RPMI8226 (cell line): Measurements from ENCODE around the gene JPT2.

ENCODE experiments used
- DNase-seq: peaks from one replicate; pipeline ENCODE4 v3.0.0-alpha.2; 2015

Gene JPT2

DNA sequence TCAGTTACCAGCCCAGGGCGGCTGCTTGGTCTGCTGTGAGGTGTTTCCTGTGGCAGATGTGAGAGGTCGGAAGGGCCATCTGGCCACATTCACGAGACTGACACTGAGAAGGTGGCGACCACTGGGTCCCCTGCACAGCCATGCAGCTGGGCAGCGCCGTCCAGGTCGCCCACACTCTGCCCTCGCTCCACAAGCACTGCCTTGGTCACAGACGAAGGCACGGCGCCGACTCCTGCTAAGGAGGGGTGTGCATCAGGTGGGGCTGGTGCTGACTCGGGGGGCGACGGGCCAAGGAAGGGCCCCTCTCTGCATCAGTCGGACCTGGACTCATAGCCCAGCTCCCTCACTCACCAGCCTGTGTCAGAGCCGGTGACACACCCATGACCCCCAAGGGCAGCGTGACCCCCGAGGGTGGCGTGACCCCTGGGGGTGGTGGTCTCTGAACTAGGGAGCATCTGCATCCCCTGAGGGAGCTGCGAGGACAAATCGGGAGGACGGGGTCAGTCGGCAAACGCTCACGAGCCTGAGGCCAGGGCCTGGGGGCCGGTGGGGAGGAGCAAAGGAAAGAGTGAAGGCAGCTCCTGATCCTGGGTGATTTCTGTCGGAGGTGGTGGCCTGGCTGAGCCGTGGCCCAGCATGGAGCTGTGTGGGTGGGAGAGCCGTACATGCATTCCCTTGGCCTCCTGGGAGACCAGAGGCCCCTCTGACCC, 62.9 kb downstream of the JPT2 start:
- no peak for DNase-seq

DNA sequence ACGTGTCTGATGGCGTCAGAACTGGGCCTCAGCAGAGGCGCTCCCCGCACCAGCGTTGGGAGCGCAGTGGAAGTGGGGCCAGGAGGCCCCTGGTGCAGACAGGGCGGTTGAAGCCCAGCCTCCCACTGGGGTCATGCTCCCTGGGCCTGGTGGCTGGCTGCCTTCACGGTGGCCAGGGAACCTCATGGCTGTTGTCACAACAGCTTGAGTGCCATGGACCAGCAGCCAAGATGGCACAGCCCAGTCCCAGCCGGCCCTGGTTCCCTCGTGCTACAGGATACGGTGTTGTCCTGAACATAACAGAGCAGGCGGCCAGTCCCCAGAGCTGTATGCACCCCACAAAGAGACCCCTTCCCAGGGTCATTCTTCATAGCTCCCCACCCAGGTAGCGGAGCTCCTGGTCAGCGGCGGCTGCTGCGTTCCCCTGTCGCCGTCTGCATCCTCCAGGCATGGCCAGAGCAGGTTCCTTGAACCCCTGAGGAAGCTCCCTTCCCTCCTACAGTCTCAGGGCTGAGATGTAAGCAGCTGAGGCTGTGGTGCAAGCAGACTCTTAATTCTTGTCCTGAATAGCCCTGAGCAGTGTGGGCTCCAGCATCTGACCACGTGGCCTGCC, 63.6 kb downstream of the JPT2 start:
- DNase-seq: no peak

DNA sequence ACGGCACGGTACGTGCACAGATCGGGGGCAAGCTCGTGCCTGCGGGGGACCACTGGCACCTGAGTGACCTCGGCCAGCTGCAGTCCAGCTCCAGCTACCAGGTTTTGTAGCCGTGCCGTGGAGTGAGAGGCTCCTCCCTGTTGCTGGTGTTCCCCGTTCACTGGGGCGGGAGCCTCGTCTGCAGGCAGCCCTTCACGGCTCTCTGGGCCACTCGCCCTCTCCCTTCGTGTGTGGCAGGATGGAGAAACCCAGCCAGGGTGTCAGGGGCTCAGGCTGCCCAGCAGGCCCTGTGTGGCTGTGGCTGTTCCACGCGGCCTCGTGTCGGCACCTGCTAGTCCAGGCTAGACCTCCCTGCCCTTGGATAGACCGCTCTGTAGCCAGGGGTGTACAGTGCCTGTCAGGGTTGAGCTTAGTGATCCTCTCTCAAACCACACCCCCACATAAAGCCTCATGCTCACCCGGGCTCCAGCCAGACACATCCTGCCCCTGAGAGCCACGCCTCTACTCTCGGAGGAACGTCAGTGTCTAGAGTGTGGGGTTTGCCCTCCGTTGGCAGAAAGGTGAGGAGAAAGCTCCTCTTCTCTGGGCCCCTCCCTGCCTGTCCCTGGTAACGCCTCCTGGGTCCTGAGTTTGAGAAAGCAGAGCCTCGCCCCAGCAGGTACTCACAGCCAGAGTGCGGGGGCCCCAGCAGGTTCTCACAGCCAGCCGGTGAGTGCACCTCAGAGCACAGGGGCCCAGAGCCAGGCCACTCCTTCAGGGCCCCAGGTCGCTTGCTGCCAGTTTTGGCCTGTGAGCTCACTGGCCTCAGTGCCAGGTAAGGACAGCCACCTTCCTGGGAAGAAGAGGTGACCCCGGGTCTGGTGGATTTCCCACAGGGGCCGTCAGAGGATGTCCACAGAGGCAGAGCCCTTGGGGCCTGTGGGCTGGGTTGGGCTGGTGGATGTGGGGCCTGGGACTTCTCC, 65.6 kb downstream of the JPT2 start:
- no peak for DNase-seq

DNA sequence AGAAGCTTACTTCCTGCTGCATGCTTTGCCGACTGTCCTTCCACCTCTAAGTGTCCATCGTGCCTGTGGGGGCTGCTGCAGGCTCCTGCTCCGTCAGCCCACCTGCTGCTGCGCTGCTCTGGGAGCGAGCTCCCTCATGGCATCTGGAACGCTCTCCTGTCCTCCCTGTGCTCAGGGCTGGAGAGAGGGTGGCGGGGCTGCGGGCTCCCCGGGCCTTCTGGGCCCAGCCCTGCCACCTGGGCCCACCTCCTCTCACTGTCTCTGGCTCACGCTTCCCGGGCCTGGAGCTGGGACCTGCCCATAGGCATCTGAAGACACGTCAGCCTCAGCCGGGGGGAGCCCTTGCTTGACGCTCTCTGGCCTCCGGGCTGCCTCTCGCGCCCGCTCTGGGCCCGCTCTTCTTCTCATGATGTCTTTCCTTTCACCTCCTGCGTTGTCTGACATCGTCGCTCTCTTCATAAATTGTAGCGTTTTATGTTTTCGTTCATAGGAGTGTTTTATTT, 66.3 kb downstream of the JPT2 start:
- no peak for DNase-seq

DNA sequence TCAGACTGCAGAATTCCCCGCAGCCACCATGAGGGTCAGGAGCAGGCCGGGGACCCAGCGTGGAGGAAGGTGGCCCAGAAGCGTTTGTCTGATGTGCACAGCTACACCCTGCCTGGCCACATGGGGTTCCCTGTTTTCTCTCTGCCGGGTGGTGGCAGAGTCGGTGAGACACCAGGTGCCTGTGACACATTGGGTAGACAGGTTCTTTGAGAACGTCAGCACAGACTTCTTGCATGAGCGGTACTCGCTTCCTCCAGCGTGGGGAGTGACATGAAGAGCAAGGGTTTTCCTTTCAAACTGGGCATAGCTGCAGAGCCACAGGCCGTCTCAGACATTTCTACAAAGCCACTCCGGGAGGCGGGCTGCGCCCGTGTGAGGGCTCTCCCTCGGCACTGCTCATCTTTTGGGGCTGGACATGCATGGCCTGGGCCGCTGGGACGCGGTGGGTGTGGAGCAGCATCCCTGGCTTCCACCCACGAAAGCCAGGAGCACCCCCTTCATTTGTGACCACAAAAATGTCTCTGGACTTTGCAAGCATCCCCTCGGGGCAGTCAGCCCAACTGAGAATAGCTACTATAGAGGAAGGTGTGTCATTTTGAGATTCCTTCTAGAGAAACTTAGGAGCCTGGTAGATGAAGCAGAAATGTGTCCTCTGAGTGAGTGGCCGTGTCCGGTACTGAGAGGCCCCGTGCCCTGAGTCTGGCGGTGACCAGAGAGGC, 67.3 kb downstream of the JPT2 start:
- no peak for DNase-seq

DNA sequence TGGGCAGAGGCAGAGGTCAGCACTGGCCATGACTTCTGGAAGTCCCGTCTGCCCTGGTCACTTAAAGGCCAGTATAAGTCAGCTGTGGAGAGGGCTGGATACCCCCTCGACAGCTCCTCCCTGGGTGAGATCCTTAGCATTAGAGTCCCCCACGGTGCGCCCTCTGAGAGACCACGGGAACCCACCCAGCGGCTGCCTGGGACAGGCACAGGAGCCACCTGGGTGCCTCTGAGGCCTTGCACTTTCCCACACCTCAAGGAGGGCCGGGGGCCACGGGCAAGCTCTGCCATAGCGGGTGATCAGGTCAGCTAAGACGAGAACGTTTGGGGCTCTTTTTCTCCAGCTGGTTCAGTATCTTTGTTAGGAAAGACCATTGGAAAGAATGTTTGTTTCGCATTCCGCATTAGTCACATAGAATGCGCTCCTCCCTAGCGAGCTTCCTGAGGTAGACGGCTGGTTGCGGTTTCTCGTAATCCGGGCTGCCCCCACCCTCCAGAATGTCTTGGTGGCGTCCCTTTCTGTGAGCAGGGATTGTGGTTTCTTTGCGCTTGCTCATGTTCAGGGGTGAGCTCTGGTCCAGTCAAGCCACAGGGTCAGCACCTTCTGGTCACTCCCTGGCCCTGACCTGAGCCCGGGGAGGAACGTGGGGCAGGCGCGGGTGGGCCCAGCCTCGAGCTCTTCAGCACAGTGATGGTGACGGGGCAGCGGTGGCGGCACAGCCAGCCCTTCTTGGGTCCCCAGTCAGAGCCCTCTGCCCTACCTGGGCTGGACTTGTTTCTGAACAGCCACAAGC, 68.0 kb downstream of the JPT2 start:
- DNase-seq: no peak

DNA sequence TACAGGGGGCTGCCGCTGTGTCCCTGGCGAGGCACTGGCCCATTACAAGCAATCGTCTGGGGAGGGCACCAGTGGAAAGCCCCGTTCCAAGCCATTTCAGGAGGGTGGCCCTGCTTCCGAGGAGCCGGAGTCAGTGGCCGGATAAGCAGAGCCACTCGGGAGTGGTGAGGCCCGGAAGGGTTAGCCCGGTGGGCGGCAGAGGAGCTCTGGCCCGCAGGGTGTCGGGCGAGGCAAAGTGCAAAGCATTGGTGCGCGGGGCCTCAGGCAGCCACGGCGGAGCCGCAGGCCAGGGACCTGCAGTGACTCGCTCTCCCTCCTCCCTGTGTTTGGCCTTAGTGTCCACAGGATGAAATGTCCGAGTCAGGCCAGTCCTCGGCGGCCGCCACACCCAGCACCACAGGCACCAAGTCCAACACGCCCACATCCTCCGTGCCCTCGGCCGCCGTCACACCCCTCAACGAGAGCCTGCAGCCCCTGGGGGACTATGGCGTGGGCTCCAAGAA, 68.7 kb downstream of the JPT2 start:
- DNase-seq: no peak

DNA sequence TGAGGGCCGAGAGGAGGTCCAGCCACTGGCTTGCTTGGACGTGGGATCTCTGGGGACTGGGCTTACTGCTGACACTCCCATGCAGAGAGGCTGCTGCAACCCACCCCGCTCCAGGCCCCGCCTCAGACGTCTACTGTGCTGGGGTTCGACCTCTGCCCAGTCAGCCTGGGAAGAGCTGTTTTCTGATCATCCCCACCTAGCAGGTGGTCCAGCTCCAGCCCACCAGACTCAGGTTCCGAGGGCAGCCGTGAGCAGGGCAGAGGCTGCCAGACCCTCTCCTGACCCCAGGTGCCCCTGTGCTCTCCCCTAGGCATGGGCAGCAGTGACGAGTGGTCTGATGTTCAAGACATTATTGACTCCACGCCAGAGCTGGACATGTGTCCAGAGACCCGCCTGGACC, 69.9 kb downstream of the JPT2 start:
- no peak for DNase-seq

DNA sequence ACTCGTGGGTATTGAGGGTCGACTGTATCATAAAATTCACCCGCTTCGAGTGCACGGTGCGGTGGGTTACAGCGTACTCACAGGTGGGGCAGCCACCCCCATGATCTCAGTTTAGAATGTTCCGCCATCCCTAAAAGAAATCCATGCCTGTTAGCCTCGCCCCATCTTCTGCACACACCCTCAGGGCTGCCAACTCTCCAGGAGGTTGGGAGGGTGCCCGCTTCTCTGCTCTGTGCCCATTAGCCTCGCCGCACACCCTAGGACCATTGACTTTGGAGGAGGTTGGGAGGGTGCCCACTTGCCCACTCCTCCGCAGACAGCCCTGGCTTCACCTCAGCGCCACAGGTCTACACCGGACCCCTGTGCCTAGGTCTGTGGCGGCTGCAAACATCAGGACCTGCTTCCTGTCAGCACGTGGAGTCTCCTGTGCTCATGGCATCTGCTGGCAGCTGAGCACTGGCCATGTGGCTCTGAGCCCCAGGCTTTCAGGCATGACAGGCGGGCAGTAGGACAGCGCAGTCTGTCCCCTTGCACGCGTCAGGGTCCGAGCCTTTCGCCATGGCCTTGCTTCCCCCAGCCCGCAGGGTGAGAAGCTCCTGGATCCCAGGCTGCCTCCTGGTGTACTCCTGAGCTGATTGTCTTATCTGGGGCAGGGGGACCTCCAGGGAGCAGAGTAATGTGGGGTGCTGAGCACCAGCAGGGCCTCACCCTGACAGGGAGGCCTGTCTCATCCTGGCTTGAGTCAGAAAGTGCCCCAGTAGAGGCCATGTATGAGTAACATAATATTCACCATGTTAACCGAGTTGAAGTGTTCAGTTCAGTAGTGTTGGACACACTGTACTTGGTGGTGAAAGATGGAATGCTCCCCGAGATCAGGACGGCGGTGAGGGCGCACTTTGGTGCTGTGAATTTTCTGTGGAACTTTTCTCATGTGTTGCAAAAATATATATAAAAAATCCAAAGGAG, 71.4 kb downstream of the JPT2 start:
- no peak for DNase-seq
